ENCODE data around the gene MAPKAPK5. TPM values are rescaled to one million over a fixed set of nuclear protein-coding genes. Genes with fewer than 3 reads are reported as not detected.

The MAPKAPK5 gene
- total RNA-seq, 1 experiment from 2014 or later: 85.7 TPM

DNA sequence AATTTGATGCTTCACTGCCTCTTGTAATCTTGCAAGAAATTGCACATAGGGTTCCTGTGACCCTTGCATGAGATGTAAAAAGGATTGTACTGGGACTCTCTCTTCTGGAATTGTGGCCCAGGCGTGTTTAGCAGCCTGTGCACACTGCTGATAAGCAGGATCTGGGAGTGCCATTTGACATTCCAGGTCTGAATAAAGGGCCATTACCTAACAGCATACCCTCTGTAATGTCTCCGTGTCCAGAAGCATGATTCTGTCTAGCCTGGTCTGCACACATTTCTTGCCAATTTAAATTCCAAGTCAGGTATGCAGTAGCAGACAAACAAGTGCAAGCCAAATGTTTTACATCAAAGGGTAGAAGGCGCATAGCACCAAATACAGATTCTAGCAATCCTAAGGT is 18.1 kb upstream of the MAPKAPK5 start:
- TF ChIP-seq, protein P1, sequence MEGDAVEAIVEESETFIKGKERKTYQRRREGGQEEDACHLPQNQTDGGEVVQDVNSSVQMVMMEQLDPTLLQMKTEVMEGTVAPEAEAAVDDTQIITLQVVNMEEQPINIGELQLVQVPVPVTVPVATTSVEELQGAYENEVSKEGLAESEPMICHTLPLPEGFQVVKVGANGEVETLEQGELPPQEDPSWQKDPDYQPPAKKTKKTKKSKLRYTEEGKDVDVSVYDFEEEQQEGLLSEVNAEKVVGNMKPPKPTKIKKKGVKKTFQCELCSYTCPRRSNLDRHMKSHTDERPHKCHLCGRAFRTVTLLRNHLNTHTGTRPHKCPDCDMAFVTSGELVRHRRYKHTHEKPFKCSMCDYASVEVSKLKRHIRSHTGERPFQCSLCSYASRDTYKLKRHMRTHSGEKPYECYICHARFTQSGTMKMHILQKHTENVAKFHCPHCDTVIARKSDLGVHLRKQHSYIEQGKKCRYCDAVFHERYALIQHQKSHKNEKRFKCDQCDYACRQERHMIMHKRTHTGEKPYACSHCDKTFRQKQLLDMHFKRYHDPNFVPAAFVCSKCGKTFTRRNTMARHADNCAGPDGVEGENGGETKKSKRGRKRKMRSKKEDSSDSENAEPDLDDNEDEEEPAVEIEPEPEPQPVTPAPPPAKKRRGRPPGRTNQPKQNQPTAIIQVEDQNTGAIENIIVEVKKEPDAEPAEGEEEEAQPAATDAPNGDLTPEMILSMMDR (conservative IDR thresholded peaks at IDR 0.05): no peak
- Histone ChIP-seq H3K4me2 (ENCODE audit: insufficient read depth, insufficient read length, low read length) (no peak overlapping the region), H2AK5ac (ENCODE audit: insufficient read length, low read length) (no peak overlapping the region), H3K23me2 (ENCODE audit: insufficient read length, low read depth, low read length, poor library complexity, severe bottlenecking) (no peaks in the 10 kb centered on the region), H3T11ph (ENCODE audit: low read length) (no peak overlapping the region), H3K4me1 (ENCODE audit: insufficient read depth, low read length) (no peaks in the 10 kb centered on the region; the same call in 1 of the 2 replicates), H3K79me1 (ENCODE audit: insufficient read depth, low read depth, low read length, poor library complexity, severe bottlenecking) (no peaks in the 10 kb centered on the region), H4K91ac (ENCODE audit: insufficient read length, low read depth, low read length) (no peak overlapping the region), H4K5ac (ENCODE audit: insufficient read length, low read depth, low read length) (no peak overlapping the region), H3K9me3 (ENCODE audit: control insufficient read depth, low read depth, low read length) (no peaks in the 10 kb centered on the region), H3K56ac (ENCODE audit: insufficient read length, low read depth, low read length) (no peak overlapping the region), H3K4ac (ENCODE audit: low read depth, low read length) (no peak overlapping the region), H2AFZ (ENCODE audit: low read length) (no peak overlapping the region), H2BK120ac (ENCODE audit: low read depth, low read length, poor library complexity, severe bottlenecking) (no peak overlapping the region), H2BK12ac (ENCODE audit: insufficient read length, low read depth, low read length) (no peak overlapping the region), H4K20me1 (ENCODE audit: control insufficient read depth, insufficient read depth, insufficient read length) (no peaks in the 10 kb centered on the region), H2BK15ac (ENCODE audit: low read depth, low read length) (no peak overlapping the region), H3K18ac (ENCODE audit: insufficient read length, low read depth, low read length) (no peak overlapping the region), H3K23ac (ENCODE audit: insufficient read length, low read depth, low read length) (no peak overlapping the region), H3K27ac (ENCODE audit: insufficient read length, low read depth, low read length) (no peak overlapping the region), H3K14ac (ENCODE audit: insufficient read depth, low read length) (no peak overlapping the region), H3K9ac (ENCODE audit: extremely low read depth, insufficient read length, low read length) (no peak overlapping the region), H2BK20ac (ENCODE audit: low read depth, low read length, poor library complexity, severe bottlenecking) (no peak overlapping the region), H3K27me3 (ENCODE audit: insufficient read depth, low read length) (no peaks in the 10 kb centered on the region), H3K79me2 (ENCODE audit: insufficient read depth, low read length) (no peaks in the 10 kb centered on the region), H4K8ac (replicated peaks; ENCODE audit: insufficient read length, low read depth, low read length) (no peak overlapping the region), H2BK5ac (ENCODE audit: insufficient read length, low read length) (no peak overlapping the region)
- peaks cover 4 to 13% of the 10 kb centered on the region in 2 experiments; a peak in 3 of 5 replicates for H3K9me3 Mint-ChIP-seq
- no peaks in the 10 kb centered on the region; a peak in 2 of 7 replicates for H3K36me3 Mint-ChIP-seq (ENCODE audit: insufficient read depth in 1 of 3, low read depth in 3 of 3)
- peaks cover 2% of the 10 kb centered on the region; the same call in 1 of the 2 replicates for H3K27me3 Mint-ChIP-seq (ENCODE audit: low read depth)
- peaks cover 51% of the 10 kb centered on the region in 2 experiments for H3K4me1 Mint-ChIP-seq
- peak overlapping the region in 1 of 3 experiments; percentile 28; a peak in 1 of 7 replicates for H3K27ac Mint-ChIP-seq
- no CpG with 5 or more reads among the region's 3 CpGs for WGBS (ENCODE audit: extremely low coverage, insufficient read length, low lambda C conversion rate)
- no peak overlapping the region for H3K4me3 Mint-ChIP-seq
- no peak for DNase-seq

Measured in H9 (cell line).